Left ventricle myocardium inferior (tissue), 1 donor: ENCODE results near the gene PARD6B. TPM values are rescaled to one million over a fixed set of nuclear protein-coding genes. Genes with fewer than 3 reads are reported as not detected.
"Not testable (repeated sequence)": the region's sequence is repeated elsewhere in the genome, so short reads cannot be mapped to it uniquely, and the experiment has no call there.

Experiments
- DNase-seq: peaks from one replicate; pipeline ENCODE4 v3.0.0-alpha.2; 2020
- H3K27ac ChIP-seq: fragments of 200-600 bp; replicated peaks from 2 replicates; pipeline ENCODE4 v1.8.0; 2021
- H3K27me3 ChIP-seq: fragments of 200-600 bp; 2 replicates; pipeline ENCODE4 v1.8.0; 2021; ENCODE audit warnings: low read depth
- H3K36me3 ChIP-seq: fragments of 200-600 bp; 2 replicates; pipeline ENCODE4 v1.8.0; 2021
- H3K4me1 ChIP-seq: fragments of 200-600 bp; 2 replicates; pipeline ENCODE4 v1.8.0; 2021
- H3K4me3 ChIP-seq: fragments of 200-600 bp; 2 replicates; pipeline ENCODE4 v1.8.0; 2021; ENCODE audit warnings: mild to moderate bottlenecking, moderate library complexity
- H3K9me3 ChIP-seq: fragments of 200-600 bp; replicated peaks from 2 replicates; pipeline ENCODE4 v1.8.0; 2021
- CTCF ChIP-seq: fragments of 200-600 bp; IDR thresholded peaks from 2 replicates; pipeline ENCODE4 v1.8.0; 2021; ENCODE audit warnings: antibody characterized with exemption, mild to moderate bottlenecking, borderline replicate concordance
- intact Hi-C: fragments of 100-400 bp; cut with micrococcal nuclease; formaldehyde crosslinking; loops from one replicate; pipeline ENCODE4 v1.11.0; 2022
- total RNA-seq: library from RNA; stranded (reverse); fragmentation: NEBNext Ultra II Directional; extraction: Animal tissue kit (Norgen Biotek cat#: 25700); gene quantifications from one replicate; pipeline ENCODE4 v1.2.1, GENCODE V29; 2021
- donor health status: DM: no; HTN: yes; CAD: no; lungs with severe emphysema.

Gene PARD6B
- total RNA-seq, 1 donor from 2014 or later = 3.4 TPM

- no peak for TF ChIP-seq CTCF
- no peaks in the 10 kb centered on the region for H3K27me3 ChIP-seq
- no peaks in the 10 kb centered on the region for H3K36me3 ChIP-seq
- no peaks in the 10 kb centered on the region for H3K9me3 ChIP-seq
- intact Hi-C loops = no loop called here
- H3K4me1 ChIP-seq = no peaks in the 10 kb centered on the region
- H3K4me3 ChIP-seq = no peak overlapping the region
- no peak for DNase-seq
- no peak overlapping the region for H3K27ac ChIP-seq
These were observed 30.1 kb upstream of the PARD6B start for GRCh38 chr20:50701041-50701963.

GRCh38 chr20:50703651-50704438 lies 27.5 kb upstream of the PARD6B start:
- H3K27me3 ChIP-seq, DNase-seq, H3K4me3 ChIP-seq, H3K36me3 ChIP-seq, H3K9me3 ChIP-seq, H3K27ac ChIP-seq, intact Hi-C loops, H3K4me1 ChIP-seq: not testable (repeated sequence)

GRCh38 chr20:50704514-50704913 lies 26.9 kb upstream of the PARD6B start:
- H3K4me1 ChIP-seq = no peaks in the 10 kb centered on the region
- H3K4me3 ChIP-seq = no peak overlapping the region
- intact Hi-C loops = no loop called here
- no peaks in the 10 kb centered on the region for H3K36me3 ChIP-seq
- DNase-seq = no peak
- H3K9me3 ChIP-seq = no peaks in the 10 kb centered on the region
- H3K27ac ChIP-seq = no peak overlapping the region
- no peaks in the 10 kb centered on the region for H3K27me3 ChIP-seq
- no peak for TF ChIP-seq CTCF

- Histone ChIP-seq H3K9me3 (no peaks in the 10 kb centered on the region), H3K4me3 (no peak overlapping the region), H3K27ac (no peak overlapping the region), H3K4me1 (no peaks in the 10 kb centered on the region), H3K36me3 (no peaks in the 10 kb centered on the region), H3K27me3 (no peaks in the 10 kb centered on the region)
- no peak for DNase-seq
- intact Hi-C loops = no loop called here
- TF ChIP-seq CTCF = no peak
These were observed 26.4 kb upstream of the PARD6B start for GRCh38 chr20:50704971-50705370.

- Histone ChIP-seq H3K36me3 (no peaks in the 10 kb centered on the region), H3K4me1 (peaks cover 8% of the 10 kb centered on the region), H3K4me3 (no peak overlapping the region), H3K27me3 (no peaks in the 10 kb centered on the region), H3K27ac (no peak overlapping the region), H3K9me3 (no peaks in the 10 kb centered on the region)
- intact Hi-C loops = no loop called here
- no peak for DNase-seq
- no peak for TF ChIP-seq CTCF
These were observed 22.3 kb upstream of the PARD6B start for GRCh38 chr20:50708845-50709635.
